ENCODE data around the gene ATG10. TPM values are rescaled to one million over a fixed set of nuclear protein-coding genes. Genes with fewer than 3 reads are reported as not detected.
A peak's percentile ranks its signal among the peaks of the same experiment; 100 is the strongest.

ATG10 gene
- total RNA-seq (2022): 8.9 and 10.0 TPM in 2 replicates
- percentile 72 among the genes with signal in this experiment for Bru-seq, nascent RNA
- BruChase-seq, experiment 1, labeled RNA remaining after a 6-hour chase: percentile 56 among the genes with signal in this experiment
- BruChase-seq, experiment 2, labeled RNA remaining after a 2-hour chase: percentile 58 among the genes with signal in this experiment
- long read RNA-seq, transcript ATG10-201 (8 exons, 3,033 nt): major isoform, 6 of 136 reads
- long read RNA-seq, partial matches to known transcripts: 3 of 136 reads
- long read RNA-seq, other reads (novel, unspliced or antisense): 125 of 136 reads

DNA sequence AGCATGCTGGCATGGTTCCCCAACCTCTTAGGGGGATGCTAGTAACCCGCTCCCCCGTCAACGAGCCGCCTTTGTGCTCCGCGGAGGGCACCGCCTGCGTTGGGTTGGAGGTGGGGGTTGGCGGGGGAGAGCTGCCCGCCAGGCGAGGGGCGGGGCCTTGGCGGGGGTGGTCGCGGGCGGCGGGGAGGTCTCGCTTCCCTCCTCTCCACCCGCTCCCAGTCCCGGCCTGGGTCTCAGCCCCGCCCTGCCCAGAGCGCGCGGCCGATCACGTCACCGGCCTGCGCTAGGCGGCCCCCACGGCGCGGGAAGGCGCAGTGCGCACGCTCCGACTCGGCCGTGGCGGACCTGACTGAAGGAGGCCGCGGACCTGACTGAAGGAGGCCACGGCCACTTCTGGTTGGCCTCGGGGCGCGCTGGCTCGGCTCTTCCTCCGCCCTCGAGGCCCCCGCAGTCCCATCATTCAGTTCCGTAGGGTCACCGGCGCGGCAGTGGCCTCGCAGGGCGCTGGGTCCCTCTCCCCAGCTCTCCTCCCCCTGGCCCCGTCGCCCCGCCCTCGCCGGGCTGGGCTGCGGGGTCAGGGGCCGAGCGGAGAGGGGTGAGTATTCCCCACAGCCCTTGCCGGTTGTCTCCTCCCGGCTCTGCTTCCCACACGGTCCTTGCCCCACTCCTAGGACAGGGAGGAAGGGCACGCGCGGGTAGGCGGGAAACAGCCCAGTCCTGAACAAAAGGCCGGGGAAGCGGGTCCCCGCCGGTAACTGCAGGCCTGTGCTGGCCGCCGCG is at the start of gene ATG10:
Gene ATG10, plus strand, starts transcription at position 312 of the 780 bp plus-strand sequence. CDS start 15,548 bp downstream, outside the sequence.
- TF ChIP-seq, protein P1, sequence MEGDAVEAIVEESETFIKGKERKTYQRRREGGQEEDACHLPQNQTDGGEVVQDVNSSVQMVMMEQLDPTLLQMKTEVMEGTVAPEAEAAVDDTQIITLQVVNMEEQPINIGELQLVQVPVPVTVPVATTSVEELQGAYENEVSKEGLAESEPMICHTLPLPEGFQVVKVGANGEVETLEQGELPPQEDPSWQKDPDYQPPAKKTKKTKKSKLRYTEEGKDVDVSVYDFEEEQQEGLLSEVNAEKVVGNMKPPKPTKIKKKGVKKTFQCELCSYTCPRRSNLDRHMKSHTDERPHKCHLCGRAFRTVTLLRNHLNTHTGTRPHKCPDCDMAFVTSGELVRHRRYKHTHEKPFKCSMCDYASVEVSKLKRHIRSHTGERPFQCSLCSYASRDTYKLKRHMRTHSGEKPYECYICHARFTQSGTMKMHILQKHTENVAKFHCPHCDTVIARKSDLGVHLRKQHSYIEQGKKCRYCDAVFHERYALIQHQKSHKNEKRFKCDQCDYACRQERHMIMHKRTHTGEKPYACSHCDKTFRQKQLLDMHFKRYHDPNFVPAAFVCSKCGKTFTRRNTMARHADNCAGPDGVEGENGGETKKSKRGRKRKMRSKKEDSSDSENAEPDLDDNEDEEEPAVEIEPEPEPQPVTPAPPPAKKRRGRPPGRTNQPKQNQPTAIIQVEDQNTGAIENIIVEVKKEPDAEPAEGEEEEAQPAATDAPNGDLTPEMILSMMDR (IDR thresholded peaks at IDR 0.05; ENCODE audit: unreplicated experiment): no peak
- CTCF ChIA-PET: interaction anchor here (0.8 kb wide), 1 partner anchor 8 kb away, joined by 3 read pairs; no protein-coding TSS in a partner anchor
- intact Hi-C loops (cut with micrococcal nuclease; ENCODE audit: unreplicated experiment): loop anchor here (5.0 to 10.0 kb wide), 6 partner anchors 117 to 547 kb away; partner anchors contain the start of gene SSBP2
- DNase-seq: peak; percentile 95
- no peaks in the 10 kb centered on the region for H3K9me3 Mint-ChIP-seq (ENCODE audit: low read depth, unreplicated experiment)
- H3K27ac Mint-ChIP-seq (ENCODE audit: unreplicated experiment): peak within 1 kb of the TSS; percentile 87
- peaks cover 20% of the 10 kb centered on the region for H3K36me3 Mint-ChIP-seq (ENCODE audit: insufficient read depth, unreplicated experiment)
- BruUV-seq (replicated peaks): no TSS peak
- no peaks in the 10 kb centered on the region for H3K27me3 Mint-ChIP-seq (ENCODE audit: unreplicated experiment)
- no peaks in the 10 kb centered on the region for H3K4me1 Mint-ChIP-seq (ENCODE audit: low read depth, unreplicated experiment)
- peak within 1 kb of the TSS; percentile 77 for H3K4me3 Mint-ChIP-seq (ENCODE audit: low read depth, unreplicated experiment)

DNA sequence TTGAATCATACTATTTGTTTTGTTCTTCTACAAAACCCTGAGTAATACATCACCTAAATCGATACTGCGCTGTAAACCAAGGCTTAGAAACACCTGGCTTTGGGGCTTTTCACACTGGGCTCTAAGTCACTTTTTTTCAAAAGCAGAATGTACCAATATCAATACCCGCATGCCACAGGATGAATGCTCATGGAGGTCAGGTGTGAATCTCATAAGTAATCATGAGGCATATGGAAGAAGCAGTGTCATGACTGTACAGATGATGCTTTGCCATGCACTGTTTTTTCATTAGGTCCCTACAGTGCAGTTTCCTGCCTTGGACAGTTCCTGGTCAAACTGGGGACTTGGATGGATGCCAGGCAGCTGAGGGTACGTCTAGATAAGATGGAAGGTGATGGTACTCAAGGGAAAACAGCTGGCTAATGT is 49.0 kb upstream of the ATG10 start:
- Mint-ChIP-seq H3K27me3 (ENCODE audit: unreplicated experiment) (peaks cover 17% of the 10 kb centered on the region), H3K4me1 (ENCODE audit: low read depth, unreplicated experiment) (peaks cover 8% of the 10 kb centered on the region), H3K27ac (ENCODE audit: unreplicated experiment) (no peak overlapping the region), H3K9me3 (ENCODE audit: low read depth, unreplicated experiment) (no peaks in the 10 kb centered on the region), H3K36me3 (ENCODE audit: insufficient read depth, unreplicated experiment) (no peaks in the 10 kb centered on the region), H3K4me3 (ENCODE audit: low read depth, unreplicated experiment) (no peak overlapping the region)
- no TSS peak for BruUV-seq (replicated peaks)
- DNase-seq: peak; percentile 13
- CTCF ChIA-PET: no interaction called here
- TF ChIP-seq, protein P1 (IDR thresholded peaks at IDR 0.05; ENCODE audit: unreplicated experiment): no peak
- intact Hi-C loops (cut with micrococcal nuclease; ENCODE audit: unreplicated experiment): no loop called here

DNA sequence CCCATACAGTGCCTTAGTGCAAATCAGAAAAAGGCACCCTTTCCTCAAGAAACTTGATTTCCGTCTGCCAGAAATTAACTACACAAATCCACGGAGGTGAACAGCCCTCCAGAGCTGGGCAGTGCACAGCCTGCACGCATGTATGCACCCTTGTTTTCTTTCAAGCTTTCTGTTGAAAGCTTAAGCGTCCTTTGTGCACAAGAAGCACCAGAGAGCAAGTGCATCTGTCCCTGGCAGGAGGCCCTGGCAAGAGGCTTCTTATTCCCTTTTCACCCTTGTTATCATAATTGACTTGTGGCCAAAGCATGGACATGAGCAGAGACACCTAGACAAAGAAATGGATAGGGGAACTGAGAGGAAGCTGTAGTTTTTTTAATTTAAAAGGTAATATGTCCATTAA is 47.4 kb upstream of the ATG10 start:
- intact Hi-C loops (cut with micrococcal nuclease; ENCODE audit: unreplicated experiment): no loop called here
- CTCF ChIA-PET: interaction anchor here (0.9 kb wide), 1 partner anchor 16 kb away, joined by 4 read pairs; no protein-coding TSS in a partner anchor
- Mint-ChIP-seq H3K4me3 (ENCODE audit: low read depth, unreplicated experiment) (no peak overlapping the region), H3K9me3 (ENCODE audit: low read depth, unreplicated experiment) (no peaks in the 10 kb centered on the region), H3K4me1 (ENCODE audit: low read depth, unreplicated experiment) (no peaks in the 10 kb centered on the region), H3K27ac (ENCODE audit: unreplicated experiment) (no peak overlapping the region), H3K27me3 (ENCODE audit: unreplicated experiment) (peaks cover 17% of the 10 kb centered on the region), H3K36me3 (ENCODE audit: insufficient read depth, unreplicated experiment) (no peaks in the 10 kb centered on the region)
- BruUV-seq (replicated peaks): no TSS peak
- TF ChIP-seq, protein P1 (IDR thresholded peaks at IDR 0.05; ENCODE audit: unreplicated experiment): no peak
- no peak for DNase-seq

DNA sequence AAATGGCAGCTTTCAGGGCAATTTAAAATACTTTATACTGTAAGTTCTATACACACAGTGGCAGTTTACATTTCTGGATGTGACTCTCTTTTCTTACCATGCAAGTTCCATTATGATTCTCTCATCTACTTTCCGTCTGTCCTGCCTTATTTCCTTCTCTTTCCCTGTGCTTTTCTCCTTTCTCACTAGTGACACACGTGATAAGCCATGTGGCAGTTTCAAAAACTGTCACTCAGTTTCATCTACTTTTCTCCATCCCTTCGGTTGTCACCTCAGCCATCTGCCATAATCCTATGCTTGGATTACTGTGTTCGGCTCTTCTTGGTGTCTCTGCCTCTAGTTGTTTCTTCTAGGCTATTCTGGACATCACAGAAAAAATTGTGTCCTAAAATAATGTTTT is 46.8 kb upstream of the ATG10 start:
- H3K36me3 Mint-ChIP-seq (ENCODE audit: insufficient read depth, unreplicated experiment): no peaks in the 10 kb centered on the region
- DNase-seq: no peak
- no peak overlapping the region for H3K4me3 Mint-ChIP-seq (ENCODE audit: low read depth, unreplicated experiment)
- intact Hi-C loops (cut with micrococcal nuclease; ENCODE audit: unreplicated experiment): no loop called here
- BruUV-seq (replicated peaks): no TSS peak
- peaks cover 17% of the 10 kb centered on the region for H3K27me3 Mint-ChIP-seq (ENCODE audit: unreplicated experiment)
- H3K4me1 Mint-ChIP-seq (ENCODE audit: low read depth, unreplicated experiment): no peaks in the 10 kb centered on the region
- no peak overlapping the region for H3K27ac Mint-ChIP-seq (ENCODE audit: unreplicated experiment)
- CTCF ChIA-PET: interaction anchor here (0.9 kb wide), 1 partner anchor 16 kb away, joined by 4 read pairs; no protein-coding TSS in a partner anchor
- TF ChIP-seq, protein P1 (IDR thresholded peaks at IDR 0.05; ENCODE audit: unreplicated experiment): no peak
- no peaks in the 10 kb centered on the region for H3K9me3 Mint-ChIP-seq (ENCODE audit: low read depth, unreplicated experiment)
